HG03159 (cell line): Measurements from ENCODE around the gene TEX55.
"Not testable (repeated sequence)": the region's sequence is repeated elsewhere in the genome, so short reads cannot be mapped to it uniquely, and the experiment has no call there.

Experiments used
- ATAC-seq: cut with Tn5 transposase; IDR thresholded peaks from one replicate; pipeline ENCODE4 v1.9.1; 2021; ENCODE audit warnings: mild to moderate bottlenecking, moderate library complexity; ENCODE audit not compliant: unreplicated experiment

The TEX55 gene

GRCh38 chr3:119160361-119160760 lies 14.4 kb downstream of the TEX55 start:
- ATAC-seq: no peak

- no peak for ATAC-seq
Observed at GRCh38 chr3:119160815-119161214, 14.8 kb downstream of the TEX55 start.

GRCh38 chr3:119161240-119161639 lies 15.3 kb downstream of the TEX55 start:
- ATAC-seq: no peak

- not testable (repeated sequence) for ATAC-seq
Observed at GRCh38 chr3:119164745-119165144, 18.8 kb downstream of the TEX55 start.

GRCh38 chr3:119170821-119171220 lies 24.9 kb downstream of the TEX55 start:
- no peak for ATAC-seq

- no peak for ATAC-seq
Observed at GRCh38 chr3:119173325-119173724, 27.4 kb downstream of the TEX55 start, which contains the start of gene UPK1B. Gene UPK1B (plus strand): TSS chr3:119173598. CDS start chr3:119186742, 13,144 bp downstream.

- ATAC-seq: no peak
Observed at GRCh38 chr3:119175872-119176756, 30.1 kb downstream of the TEX55 start.

- ATAC-seq: no peak
Observed at GRCh38 chr3:119176778-119177177, 30.8 kb downstream of the TEX55 start.

GRCh38 chr3:119177321-119177720 lies 31.4 kb downstream of the TEX55 start:
- no peak for ATAC-seq

- ATAC-seq: no peak
Observed at GRCh38 chr3:119181765-119182164, 35.8 kb downstream of the TEX55 start.

GRCh38 chr3:119184111-119184510 lies 38.1 kb downstream of the TEX55 start:
- ATAC-seq: no peak

- no peak for ATAC-seq
Observed at GRCh38 chr3:119184796-119185570, 39.0 kb downstream of the TEX55 start.

- ATAC-seq: no peak
Observed at GRCh38 chr3:119187266-119187665, 41.3 kb downstream of the TEX55 start.

GRCh38 chr3:119191800-119192199 lies 45.8 kb downstream of the TEX55 start:
- no peak for ATAC-seq

GRCh38 chr3:119194237-119195150 lies 48.5 kb downstream of the TEX55 start:
- ATAC-seq: no peak

- no peak for ATAC-seq
Observed at GRCh38 chr3:119195151-119195476, 49.1 kb downstream of the TEX55 start.

- ATAC-seq: no peak
Observed at GRCh38 chr3:119195911-119196310, 49.9 kb downstream of the TEX55 start.
